Measurements from ENCODE around the gene SLIT3.

The SLIT3 gene

GRCh38 chr5:168985454-168985853, 315.5 kb downstream of the SLIT3 start:
- DNase-seq = no peak

DNA sequence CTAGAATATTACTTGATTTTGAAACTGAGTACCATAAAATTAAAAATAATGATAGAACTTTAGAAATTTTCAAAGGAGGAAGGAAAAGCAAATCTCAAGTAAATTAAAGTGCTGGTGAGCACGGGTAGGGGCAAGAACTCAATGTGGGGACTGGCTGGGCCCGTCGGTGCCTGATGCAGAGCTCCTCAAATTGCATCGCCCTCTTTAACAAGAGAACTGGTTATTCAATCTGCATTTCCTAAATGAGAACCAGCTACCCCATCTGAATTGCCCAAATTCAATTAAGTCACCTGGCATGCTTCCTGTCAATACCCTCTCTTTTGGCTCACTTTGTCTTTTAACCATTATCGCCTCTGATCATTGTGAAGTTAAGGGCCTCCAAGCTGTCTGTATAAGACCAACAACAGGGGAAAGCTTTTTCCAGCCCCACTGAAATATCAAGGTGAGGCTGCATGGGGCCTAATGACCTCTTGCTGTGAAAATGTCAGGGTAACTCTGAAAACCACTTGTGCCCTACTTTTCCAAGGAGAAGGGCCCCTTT, 316.7 kb downstream of the SLIT3 start:
- no peak for DNase-seq

DNA sequence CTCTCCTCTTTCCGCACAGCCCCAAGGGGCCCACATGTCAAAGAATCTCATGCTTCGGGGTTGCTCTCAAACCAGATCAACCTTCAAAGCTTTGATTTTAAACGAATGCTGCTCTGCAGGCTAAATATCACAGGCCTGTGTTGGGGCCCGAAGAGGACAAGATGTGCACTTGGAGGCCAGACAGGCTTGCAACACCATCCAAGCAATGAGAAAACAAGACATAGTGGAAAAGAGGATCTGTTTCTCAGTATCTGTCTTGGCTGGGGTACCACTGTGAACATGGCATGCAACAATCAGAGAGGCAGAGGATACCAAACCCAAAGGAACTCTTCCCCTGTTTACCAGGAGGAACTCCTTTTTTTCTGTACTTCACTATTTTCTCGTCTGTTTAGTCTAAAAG, 321.8 kb downstream of the SLIT3 start:
- DNase-seq = no peak

- DNase-seq = no peak
These were observed 322.4 kb downstream of the SLIT3 start for GRCh38 chr5:168978500-168978899.

DNA sequence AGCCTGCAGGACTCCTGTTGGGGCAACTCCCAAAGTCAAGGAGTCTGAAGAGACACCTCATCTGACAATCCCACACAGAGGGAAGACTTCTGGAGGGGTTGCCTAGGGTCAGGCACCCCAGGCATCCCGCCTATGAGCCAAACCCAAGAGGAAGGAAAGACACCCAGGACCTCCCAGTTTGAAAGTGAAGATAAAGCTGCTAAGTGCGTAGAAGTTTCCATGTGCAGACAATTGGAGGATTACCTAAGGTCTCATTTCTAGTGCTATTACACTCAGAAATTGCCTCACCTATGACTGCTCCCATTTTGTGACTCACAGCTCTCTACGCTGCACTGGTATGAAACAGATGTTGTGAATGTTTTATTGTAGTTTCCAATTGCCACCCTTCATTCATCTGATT, 322.9 kb downstream of the SLIT3 start:
- DNase-seq = no peak

GRCh38 chr5:168976311-168976970, 324.5 kb downstream of the SLIT3 start:
- no peak for DNase-seq

GRCh38 chr5:168975331-168975730, 325.6 kb downstream of the SLIT3 start:
- no peak for DNase-seq

- DNase-seq = no peak
These were observed 326.9 kb downstream of the SLIT3 start for GRCh38 chr5:168974082-168974481.

GRCh38 chr5:168972731-168973130, 328.2 kb downstream of the SLIT3 start:
- no peak for DNase-seq

GRCh38 chr5:168971100-168971499, 329.8 kb downstream of the SLIT3 start:
- DNase-seq = no peak

GRCh38 chr5:168969326-168969886, 331.5 kb downstream of the SLIT3 start:
- DNase-seq = no peak

- no peak for DNase-seq
These were observed 332.9 kb downstream of the SLIT3 start for GRCh38 chr5:168967882-168968620.

DNA sequence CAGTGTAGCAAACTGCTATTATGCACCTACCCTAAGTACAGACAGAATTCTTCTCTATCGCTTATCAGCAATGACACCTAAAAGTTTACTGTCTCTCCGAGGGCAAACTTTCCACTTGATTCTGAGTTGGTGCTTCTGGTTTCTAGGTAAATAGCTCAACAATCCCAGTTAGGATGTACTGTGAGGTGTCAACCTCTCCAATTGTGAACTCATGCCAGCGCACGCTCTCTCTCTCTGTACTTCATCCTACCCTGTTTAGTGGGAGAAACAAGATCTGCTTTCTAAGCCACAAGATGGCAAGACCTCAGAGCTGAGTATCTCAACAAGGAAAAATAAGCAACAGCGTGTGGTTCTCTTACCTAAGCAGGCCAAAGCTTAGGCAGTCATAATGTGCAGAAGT, 335.3 kb downstream of the SLIT3 start:
- DNase-seq = no peak

GRCh38 chr5:168964182-168964581, 336.8 kb downstream of the SLIT3 start:
- DNase-seq = no peak

GRCh38 chr5:168962306-168962705, 338.6 kb downstream of the SLIT3 start:
- DNase-seq = no peak

DNA sequence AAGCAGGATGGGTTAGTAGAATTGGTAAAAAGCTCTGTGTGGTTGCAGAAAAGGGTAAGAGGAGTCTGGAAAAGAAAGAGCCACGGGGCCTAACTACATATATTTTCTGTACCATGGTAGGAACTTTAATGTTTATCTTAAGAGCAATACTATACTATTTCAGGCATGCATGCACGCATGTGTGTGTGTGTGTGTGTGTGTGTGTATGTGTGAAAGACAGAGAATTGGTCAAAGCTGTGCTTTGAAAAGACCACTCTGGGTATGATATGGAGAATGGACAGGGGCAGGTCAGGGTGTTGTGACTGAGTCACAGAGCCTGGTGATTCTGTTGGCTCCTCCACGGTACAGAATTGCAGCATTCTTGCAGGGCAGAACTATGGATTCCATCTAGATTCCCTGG, 339.3 kb downstream of the SLIT3 start:
- no peak for DNase-seq

- no peak for DNase-seq
These were observed 340.4 kb downstream of the SLIT3 start for GRCh38 chr5:168960497-168960896.

GRCh38 chr5:168953351-168953750, 347.6 kb downstream of the SLIT3 start:
- DNase-seq = no peak

DNA sequence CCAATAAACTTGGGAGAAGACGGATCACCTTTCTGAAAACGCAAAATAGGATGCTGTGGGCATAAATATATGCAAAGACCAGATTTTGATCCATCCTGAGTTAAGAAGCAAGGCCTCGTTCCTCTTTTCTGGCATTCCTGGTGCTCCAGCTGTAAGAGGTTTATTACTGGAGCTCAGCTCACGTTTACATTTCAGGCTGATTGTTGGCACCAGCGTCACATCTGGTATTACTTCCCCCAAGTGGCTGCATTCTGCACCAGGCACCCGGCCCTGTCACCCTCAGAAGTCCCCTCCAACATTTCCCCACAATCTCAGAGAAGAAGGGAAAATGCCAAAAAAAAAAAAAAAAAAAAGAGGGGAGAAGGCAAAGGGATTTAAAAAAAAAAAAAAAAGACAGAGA, 348.7 kb downstream of the SLIT3 start:
- DNase-seq = no peak

DNA sequence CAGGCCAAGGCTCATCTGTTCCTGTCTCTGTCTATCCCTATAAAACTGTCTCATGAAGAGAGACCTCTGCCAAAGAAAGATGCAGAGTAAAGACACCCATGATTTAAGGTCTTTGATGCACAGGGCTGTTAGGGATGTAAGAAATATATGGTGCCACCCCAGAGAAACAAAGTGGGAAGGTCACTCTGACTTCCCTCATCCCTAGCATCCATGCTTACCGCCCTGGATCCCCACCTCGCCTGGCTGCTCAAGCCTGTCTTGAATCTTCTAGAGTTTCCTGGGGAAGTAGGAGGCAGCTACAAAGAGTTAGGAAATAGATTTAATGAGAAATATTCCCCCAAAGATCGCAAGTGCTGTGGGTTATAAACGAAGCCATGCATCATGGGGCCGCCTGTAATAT, 349.2 kb downstream of the SLIT3 start:
- DNase-seq = no peak

DNA sequence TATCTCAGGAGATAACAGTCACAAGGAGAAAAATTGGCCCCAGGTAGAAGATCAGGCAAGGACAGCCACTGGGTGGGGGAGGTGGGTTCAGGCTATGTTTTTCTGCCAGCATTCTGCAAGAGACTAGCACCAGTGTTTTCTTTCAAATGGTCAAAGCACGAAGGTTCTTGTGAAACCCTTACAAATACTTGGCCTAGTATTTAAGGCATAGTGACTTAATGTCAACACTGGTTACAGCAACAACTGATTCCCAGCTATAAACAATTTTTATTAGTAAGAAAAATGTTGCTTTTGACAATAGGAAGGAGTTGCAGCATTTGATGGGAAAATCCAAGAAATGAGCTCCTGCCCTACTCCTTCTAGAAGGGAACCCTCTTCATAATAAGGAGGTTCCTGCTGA, 349.6 kb downstream of the SLIT3 start:
- no peak for DNase-seq

DNA sequence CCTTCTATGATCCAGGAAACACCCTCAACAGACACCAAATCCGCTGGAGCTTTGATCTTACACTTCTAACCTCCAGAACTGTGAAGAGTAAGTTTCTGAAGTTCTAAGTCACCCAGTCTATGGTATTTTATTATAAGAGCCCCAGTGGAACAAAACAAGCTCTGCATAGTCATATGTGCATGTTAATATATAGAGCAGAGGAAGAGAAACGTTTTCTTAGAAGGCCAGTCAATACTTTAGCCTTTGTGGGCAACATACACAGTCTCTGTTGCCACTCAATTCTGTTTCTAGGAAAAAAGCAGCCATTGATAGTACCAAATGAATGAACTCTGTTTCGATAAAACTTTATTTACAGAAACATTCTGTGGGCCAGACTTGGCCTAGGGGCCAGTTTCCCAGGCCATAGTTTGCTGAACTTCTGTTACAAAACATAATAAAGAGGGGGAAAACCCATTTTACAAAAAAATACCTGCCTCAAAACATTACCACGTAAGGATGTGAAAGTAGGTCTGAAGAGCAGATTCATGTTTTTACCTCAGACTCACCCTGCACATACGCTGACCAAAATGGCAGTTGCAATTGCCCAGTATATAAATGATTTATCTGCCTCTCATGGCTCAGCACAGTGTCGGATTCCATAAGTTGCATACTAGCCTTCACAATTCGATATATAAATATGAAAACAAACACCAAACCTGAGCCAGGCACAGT, 350.5 kb downstream of the SLIT3 start:
- DNase-seq = no peak

DNA sequence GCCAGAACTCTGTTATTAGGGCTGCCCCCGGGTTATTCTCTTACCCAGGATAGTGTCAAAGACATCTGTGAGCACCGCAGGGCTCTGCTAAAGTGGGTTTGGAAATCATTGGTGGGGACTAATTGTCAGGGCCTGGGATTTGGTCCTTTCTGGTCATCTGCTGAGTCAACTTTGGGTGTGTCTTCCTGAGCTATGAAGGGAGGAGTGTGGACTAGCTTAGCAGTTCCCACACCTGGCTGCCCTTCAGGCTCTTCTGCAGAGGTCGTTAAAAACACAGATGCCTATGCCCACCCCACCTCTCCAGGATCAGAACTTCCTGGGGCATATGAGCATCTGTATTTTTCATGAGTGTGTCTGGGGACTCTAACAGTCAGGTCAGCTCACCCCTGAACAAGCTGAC, 352.2 kb downstream of the SLIT3 start:
- no peak for DNase-seq

Data from NCI-H1436 treated with DMSO at 0.1 percent for 48 hours (cell line).